Upper lobe of left lung (tissue), 6 donors: Measurements from ENCODE around the gene SCFD2. TPM values are rescaled to one million over a fixed set of nuclear protein-coding genes. Genes with fewer than 3 reads are reported as not detected.

Experiments used
- ATAC-seq, 2 donors: fragments of 200-7000 bp; cut with Tn5 transposase; one replicate each; pipeline ENCODE4 v1.9.1; 2022; ENCODE audit warnings: mild to moderate bottlenecking in 2 of 2, moderate library complexity in 2 of 2; ENCODE audit not compliant: low FRiP score in 2 of 2
- DNase-seq, 2 donors: peaks; one replicate each; pipeline ENCODE4 v3.0.0-alpha.2; 2019 to 2020
- H3K27ac ChIP-seq, 4 donors: fragments of 200-600 bp; sonication (generic); one replicate each; pipeline ENCODE4 v1.5.1; 2016 to 2019
- H3K27me3 ChIP-seq, 4 donors: fragments of 200-600 bp; sonication (generic); one replicate each; pipeline ENCODE4 v1.5.1; 2017 to 2019
- H3K36me3 ChIP-seq, 4 donors: fragments of 200-600 bp; sonication (generic); one replicate each; pipeline ENCODE4 v1.5.1; 2016 to 2019
- H3K4me1 ChIP-seq, 4 donors: fragments of 200-600 bp; sonication (generic); one replicate each; pipeline ENCODE4 v1.5.1; 2018 to 2019
- H3K4me3 ChIP-seq, 4 donors: fragments of 200-600 bp; sonication (generic); one replicate each; pipeline ENCODE4 v1.5.1; 2017 to 2019; ENCODE audit warnings: mild to moderate bottlenecking in 2 of 4, moderate library complexity in 1 of 4
- H3K9me3 ChIP-seq, 4 donors: fragments of 200-600 bp; sonication (generic); one replicate each; pipeline ENCODE4 v1.5.1; 2018 to 2019
- EP300 ChIP-seq, 4 donors: sonication (generic); formaldehyde crosslinking; IDR thresholded peaks; one replicate each; pipeline ENCODE4 v1.5.1; 2017; ENCODE audit warnings: antibody characterized with exemption in 4 of 4, control low read depth in 2 of 4
- POLR2A ChIP-seq, 4 donors: fragments of 450-650 bp; IDR thresholded peaks; one replicate each; pipeline ENCODE4 v1.5.1; 2016 to 2017; ENCODE audit warnings: antibody characterized with exemption in 4 of 4, mild to moderate bottlenecking in 2 of 4
- POLR2AphosphoS5 ChIP-seq, 2 donors: sonication (generic); formaldehyde crosslinking; IDR thresholded peaks; one replicate each; pipeline ENCODE4 v1.5.1; 2017; ENCODE audit warnings: antibody characterized with exemption in 2 of 2
- WGBS, 2 donors: methylation state at CpG; one replicate each; pipeline ENCODE4 v1.1.5; 2017 to 2018; 5-methylcytosine and 5-hydroxymethylcytosine counted together
- total RNA-seq, 6 donors: library from RNA; depleted of rRNA in 4 of 6; stranded (reverse); fragments of >200 nt in 4 of 6; gene quantifications; one replicate each; pipeline versions ENCODE4 v1.1.0 to v1.2.1, GENCODE V29; 2016 to 2021
- TF ChIP-seq, protein P1 (sequence below), 6 experiments: fragments of 450-650 bp in 4 of 6; fragments of 200-600 bp in 2 of 6; sonication (generic) in 2 of 6; IDR thresholded peaks; one replicate each; pipeline ENCODE4 v1.5.1; 2016 to 2019; ENCODE audit warnings: antibody characterized with exemption in 6 of 6
- donor health status: DM: no; HTN: no; CAD: no; lungs with moderate emphysema.
- donor health status: DM: no; HTN: yes; CAD: no; lungs with severe emphysema.

The SCFD2 gene
- total RNA-seq, 6 donors from 2014 or later: 15.2 to 33.5 (median 20.0) TPM

- Histone ChIP-seq H3K4me3 (no peak overlapping the region), H3K27me3 (no peaks in the 10 kb centered on the region), H3K9me3 (no peaks in the 10 kb centered on the region), H3K27ac (no peak overlapping the region), H3K36me3 (no peaks in the 10 kb centered on the region), H3K4me1 (no peaks in the 10 kb centered on the region)
- 87 to 90% methylated on average over 1 of the region's 1 CpG for WGBS, 2 donors
- DNase-seq (no peak), ATAC-seq (no peak)
- TF ChIP-seq POLR2A (IDR thresholded peaks at IDR 0.05): no peak
- no peak for TF ChIP-seq POLR2AphosphoS5 (IDR thresholded peaks at IDR 0.05)
- TF ChIP-seq, protein P1, sequence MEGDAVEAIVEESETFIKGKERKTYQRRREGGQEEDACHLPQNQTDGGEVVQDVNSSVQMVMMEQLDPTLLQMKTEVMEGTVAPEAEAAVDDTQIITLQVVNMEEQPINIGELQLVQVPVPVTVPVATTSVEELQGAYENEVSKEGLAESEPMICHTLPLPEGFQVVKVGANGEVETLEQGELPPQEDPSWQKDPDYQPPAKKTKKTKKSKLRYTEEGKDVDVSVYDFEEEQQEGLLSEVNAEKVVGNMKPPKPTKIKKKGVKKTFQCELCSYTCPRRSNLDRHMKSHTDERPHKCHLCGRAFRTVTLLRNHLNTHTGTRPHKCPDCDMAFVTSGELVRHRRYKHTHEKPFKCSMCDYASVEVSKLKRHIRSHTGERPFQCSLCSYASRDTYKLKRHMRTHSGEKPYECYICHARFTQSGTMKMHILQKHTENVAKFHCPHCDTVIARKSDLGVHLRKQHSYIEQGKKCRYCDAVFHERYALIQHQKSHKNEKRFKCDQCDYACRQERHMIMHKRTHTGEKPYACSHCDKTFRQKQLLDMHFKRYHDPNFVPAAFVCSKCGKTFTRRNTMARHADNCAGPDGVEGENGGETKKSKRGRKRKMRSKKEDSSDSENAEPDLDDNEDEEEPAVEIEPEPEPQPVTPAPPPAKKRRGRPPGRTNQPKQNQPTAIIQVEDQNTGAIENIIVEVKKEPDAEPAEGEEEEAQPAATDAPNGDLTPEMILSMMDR (IDR thresholded peaks at IDR 0.05): no peak
- no peak for TF ChIP-seq EP300 (IDR thresholded peaks at IDR 0.05)
Observed at GRCh38 chr4:52937829-52938228, 428.0 kb downstream of the SCFD2 start.

DNA sequence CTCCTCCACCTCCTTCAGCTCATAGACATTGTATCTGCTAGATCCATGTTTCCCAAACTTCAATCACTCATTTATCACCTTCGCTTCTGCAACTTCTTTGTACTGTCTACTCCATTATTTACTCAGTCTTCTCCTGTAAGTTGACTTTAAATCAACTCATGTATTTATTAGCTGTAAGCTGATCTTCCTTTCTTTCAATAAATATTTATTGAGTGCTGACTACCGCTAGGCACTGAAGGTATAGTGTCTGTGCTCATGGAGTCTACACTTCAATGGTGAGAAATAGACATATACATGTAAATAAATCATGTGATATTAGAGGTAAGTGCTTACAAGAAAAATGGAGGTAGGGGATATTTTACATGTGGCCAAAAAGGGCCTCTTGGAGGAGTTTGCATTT is 429.1 kb downstream of the SCFD2 start:
- TF ChIP-seq POLR2A (IDR thresholded peaks at IDR 0.05) (no peak), POLR2AphosphoS5 (IDR thresholded peaks at IDR 0.05) (no peak), EP300 (IDR thresholded peaks at IDR 0.05) (no peak)
- TF ChIP-seq, protein P1 (IDR thresholded peaks at IDR 0.05): no peak
- ATAC-seq (no peak), DNase-seq (no peak)
- 87% methylated on average over 2 of the region's 2 CpGs for WGBS, 2 donors
- H3K36me3 ChIP-seq: no peaks in the 10 kb centered on the region
- H3K27ac ChIP-seq: no peak overlapping the region
- no peak overlapping the region for H3K4me3 ChIP-seq
- H3K4me1 ChIP-seq: no peaks in the 10 kb centered on the region
- no peaks in the 10 kb centered on the region for H3K27me3 ChIP-seq
- H3K9me3 ChIP-seq: no peaks in the 10 kb centered on the region

DNA sequence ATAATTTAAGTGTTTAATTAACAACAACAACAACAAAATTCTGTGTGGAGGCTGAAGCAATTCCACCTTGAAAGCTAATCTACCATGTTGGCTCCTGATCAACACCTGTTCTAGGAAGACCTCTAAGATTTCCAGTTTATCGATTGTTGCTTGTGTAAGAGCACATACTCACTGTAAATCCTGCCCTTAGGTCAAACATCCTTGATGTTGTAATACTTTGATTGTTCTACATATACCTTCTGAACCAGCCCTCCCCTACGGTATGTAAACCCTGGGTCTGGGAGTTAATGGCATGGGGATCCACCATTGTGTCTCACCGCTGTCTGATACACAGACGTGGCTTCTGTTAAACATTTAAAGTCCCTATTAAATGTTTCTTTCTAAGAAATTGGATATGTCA is 430.5 kb downstream of the SCFD2 start:
- no peak for ATAC-seq
- no peak overlapping the region for H3K4me3 ChIP-seq
- no peaks in the 10 kb centered on the region for H3K4me1 ChIP-seq
- no peak overlapping the region for H3K27ac ChIP-seq
- no peaks in the 10 kb centered on the region for H3K9me3 ChIP-seq
- 92% methylated on average over 4 of the region's 4 CpGs for WGBS, 2 donors
- no peak for DNase-seq
- H3K36me3 ChIP-seq: no peaks in the 10 kb centered on the region
- TF ChIP-seq EP300 (IDR thresholded peaks at IDR 0.05) (no peak), POLR2AphosphoS5 (IDR thresholded peaks at IDR 0.05) (no peak), POLR2A (IDR thresholded peaks at IDR 0.05) (no peak)
- H3K27me3 ChIP-seq: no peaks in the 10 kb centered on the region

GRCh38 chr4:52933738-52934137 is 432.1 kb downstream of the SCFD2 start:
- no peaks in the 10 kb centered on the region for H3K36me3 ChIP-seq
- no peaks in the 10 kb centered on the region for H3K27me3 ChIP-seq
- H3K4me1 ChIP-seq: no peaks in the 10 kb centered on the region
- H3K27ac ChIP-seq: no peak overlapping the region
- WGBS, 2 donors: 93 to 97% methylated on average over 2 of the region's 2 CpGs
- TF ChIP-seq, protein P1 (IDR thresholded peaks at IDR 0.05): no peak
- TF ChIP-seq POLR2AphosphoS5 (IDR thresholded peaks at IDR 0.05) (no peak), POLR2A (IDR thresholded peaks at IDR 0.05) (no peak), EP300 (IDR thresholded peaks at IDR 0.05) (no peak)
- no peak for ATAC-seq
- no peaks in the 10 kb centered on the region for H3K9me3 ChIP-seq
- no peak for DNase-seq
- no peak overlapping the region for H3K4me3 ChIP-seq

GRCh38 chr4:52932591-52933470 is 433.0 kb downstream of the SCFD2 start:
- Histone ChIP-seq H3K27me3 (no peaks in the 10 kb centered on the region), H3K9me3 (no peaks in the 10 kb centered on the region), H3K4me3 (no peak overlapping the region), H3K4me1 (no peaks in the 10 kb centered on the region), H3K36me3 (no peaks in the 10 kb centered on the region), H3K27ac (no peak overlapping the region)
- 74 to 82% methylated on average over 5 of the region's 5 CpGs for WGBS, 2 donors
- TF ChIP-seq POLR2AphosphoS5 (IDR thresholded peaks at IDR 0.05): no peak
- no peak for TF ChIP-seq POLR2A (IDR thresholded peaks at IDR 0.05)
- no peak for TF ChIP-seq EP300 (IDR thresholded peaks at IDR 0.05)
- TF ChIP-seq, protein P1 (IDR thresholded peaks at IDR 0.05): no peak
- DNase-seq: no peak
- ATAC-seq: no peak
